GM18505 (cell line): Measurements from ENCODE around the gene PHTF2.
"Not testable (repeated sequence)": the region's sequence is repeated elsewhere in the genome, so short reads cannot be mapped to it uniquely, and the experiment has no call there.

ENCODE experiments used
- ATAC-seq: cut with Tn5 transposase; IDR thresholded peaks from one replicate; pipeline ENCODE4 v1.9.1; 2021; ENCODE audit not compliant: unreplicated experiment
- POLR2A ChIP-seq: IDR thresholded peaks from 4 replicates; pipeline ENCODE4 v1.6.1; 2011; ENCODE audit warnings: borderline replicate concordance; ENCODE audit not compliant: insufficient read depth, insufficient read length; ENCODE audit errors: extremely low read depth

The PHTF2 gene

DNA sequence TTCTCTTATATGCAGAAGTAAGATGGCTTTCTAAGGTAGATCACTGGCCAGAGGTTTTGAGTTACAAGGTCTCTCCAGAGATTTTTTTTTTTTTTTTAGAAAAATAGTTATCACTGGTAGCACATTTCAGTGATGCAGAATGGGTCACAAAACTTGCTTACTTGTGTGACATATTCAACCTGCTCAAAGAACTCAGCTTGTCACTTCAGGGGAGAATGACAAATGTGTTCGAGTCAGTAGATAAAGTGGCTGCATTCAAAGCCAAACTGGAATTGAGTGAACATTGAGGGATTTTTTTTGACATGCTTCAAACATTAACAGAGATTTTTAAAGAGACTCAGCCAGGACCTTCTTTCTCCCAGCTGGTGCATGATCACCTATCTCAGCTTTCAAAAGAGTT lies 33.4 kb downstream of the PHTF2 start:
- TF ChIP-seq POLR2A, result no peak
- ATAC-seq, result no peak

DNA sequence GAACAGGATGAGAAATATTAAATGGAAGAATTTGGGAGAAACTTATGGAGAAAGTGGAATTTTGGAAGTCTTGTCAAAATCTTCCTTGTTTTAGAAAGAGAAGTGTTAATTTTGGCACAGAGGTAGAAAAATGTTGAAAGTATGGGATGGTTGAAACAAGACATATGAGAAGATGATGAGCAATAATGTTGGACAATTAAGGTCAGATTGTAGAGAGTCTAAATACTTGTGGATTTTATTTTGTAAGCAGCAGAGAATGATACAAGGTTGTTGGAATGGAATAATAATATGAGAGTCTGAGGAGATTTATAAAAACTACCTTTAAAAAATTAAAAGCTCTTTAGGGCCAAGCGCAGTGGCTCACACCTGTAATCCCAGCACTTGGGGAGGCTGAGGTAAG lies 34.6 kb downstream of the PHTF2 start:
- ATAC-seq, result no peak
- no peak for TF ChIP-seq POLR2A

DNA sequence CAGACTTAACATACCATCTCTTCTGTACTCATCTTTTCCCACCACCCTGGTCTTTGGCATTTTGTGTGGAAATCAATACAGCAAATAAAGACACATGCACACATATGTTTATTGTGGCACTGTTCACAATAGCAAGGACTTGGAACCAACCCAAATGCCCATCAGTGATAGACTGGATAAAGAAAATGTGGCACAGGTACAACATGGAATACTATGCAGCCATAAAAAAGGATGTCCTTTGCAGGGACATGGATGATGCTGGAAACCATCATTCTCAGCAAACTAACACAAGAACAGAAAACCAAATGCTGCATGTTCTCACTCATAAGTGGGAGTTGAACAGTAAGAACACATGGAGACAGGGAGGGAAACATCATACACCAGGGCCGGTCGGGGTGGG lies 37.9 kb downstream of the PHTF2 start:
- ATAC-seq, result not testable (repeated sequence)

DNA sequence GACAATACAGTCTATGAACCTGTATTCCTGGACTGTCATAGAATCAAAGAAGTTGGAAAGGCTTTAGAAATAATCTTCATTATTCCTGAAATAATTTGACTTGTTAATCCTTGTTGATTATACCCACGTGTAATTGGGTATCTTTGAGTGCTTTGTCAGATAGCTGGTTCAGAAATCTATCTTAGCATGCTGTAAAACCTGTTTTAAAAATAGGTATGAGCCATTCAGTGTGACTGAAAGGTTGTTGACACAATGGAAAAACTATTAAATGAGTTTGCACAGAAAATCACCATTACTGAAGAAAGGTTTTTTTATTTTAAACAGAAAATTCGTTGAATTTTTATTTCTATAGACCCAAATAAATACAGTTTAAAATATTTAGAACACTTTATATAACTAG lies 38.7 kb downstream of the PHTF2 start:
- no peak for ATAC-seq
- no peak for TF ChIP-seq POLR2A

DNA sequence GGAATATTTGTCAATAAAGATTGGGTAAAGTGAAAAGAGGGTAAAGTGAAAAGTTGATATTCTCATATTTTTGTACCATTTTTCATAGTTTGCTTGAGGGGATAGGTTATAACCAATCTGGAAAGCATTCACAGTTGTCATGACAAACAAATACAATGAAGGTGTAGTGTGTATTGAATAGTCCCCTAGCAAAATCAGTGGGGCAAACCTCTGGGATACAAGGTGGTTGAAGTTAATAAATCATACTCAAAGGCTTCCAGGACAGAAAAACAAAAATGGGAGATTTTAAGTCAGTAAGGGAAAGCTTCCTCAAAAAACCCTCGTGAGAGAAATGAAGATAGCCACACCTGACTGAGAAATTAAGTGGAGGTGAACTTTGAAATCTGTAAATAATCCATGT lies 39.4 kb downstream of the PHTF2 start:
- ATAC-seq, result no peak
- no peak for TF ChIP-seq POLR2A

DNA sequence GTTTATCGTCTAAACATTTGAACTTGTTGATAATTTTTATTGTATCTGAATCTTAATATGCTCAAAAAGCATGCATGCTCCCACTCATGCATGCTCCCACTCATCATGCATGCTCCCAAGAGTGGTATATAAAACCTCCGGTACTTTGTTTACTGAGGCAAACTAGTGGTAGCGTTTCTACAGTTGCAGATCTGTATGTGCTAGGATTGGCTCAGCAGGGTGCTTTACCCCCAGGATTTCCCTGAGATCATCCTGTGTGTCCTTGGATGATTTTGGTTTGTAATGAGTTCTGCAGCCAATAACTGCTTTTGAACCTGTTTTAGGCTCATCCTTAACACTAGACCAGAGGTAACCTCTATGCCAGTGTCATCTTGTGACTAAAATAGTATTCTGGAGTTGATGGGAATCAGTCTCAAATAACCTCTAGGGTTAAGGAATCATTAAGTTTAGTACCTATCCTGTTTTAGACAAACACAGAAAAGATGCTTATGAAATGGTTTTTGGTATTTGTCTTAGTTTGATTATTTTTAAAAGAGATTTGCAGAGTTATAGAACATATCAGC lies 40.4 kb downstream of the PHTF2 start:
- TF ChIP-seq POLR2A, result no peak
- ATAC-seq, result no peak

DNA sequence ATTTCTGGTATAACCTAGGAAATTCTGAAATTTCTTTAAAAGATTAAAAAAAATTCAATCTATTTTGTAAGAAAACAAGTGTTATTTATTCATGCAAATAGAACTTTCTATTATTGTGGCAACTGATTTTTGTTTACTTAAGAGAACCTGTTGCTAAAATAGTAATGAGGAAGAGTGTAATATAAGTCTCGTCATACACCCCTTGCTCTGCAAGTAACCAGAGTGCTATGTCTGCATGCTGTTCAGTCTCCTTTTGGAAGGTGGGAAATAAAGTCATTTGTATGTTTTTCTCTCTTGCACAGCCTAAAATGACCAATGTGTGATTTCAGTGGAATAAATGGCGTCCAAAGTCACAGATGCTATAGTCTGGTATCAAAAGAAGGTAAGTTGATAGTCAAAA lies 41.3 kb downstream of the PHTF2 start:
- ATAC-seq, result no peak
- TF ChIP-seq POLR2A, result no peak

DNA sequence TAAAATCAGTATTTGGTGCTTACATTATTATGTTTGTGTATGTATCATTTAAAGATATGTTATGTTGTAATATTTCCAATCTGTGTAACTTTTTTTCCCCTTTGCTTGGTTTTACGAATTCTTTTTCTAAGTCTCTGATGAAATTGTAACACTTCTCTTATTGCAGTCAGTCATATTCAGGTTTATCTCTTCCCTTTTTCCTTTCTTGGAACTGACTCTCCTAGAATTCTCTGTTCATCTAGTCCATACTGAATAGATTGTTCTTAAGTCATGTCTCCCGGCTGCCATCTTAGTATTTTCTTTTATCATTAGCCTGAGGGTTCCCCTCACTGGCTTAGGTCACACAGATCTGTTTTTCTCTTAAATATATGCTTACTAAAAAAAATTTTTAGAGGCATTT lies 44.6 kb downstream of the PHTF2 start:
- TF ChIP-seq POLR2A, result no peak
- ATAC-seq, result no peak

DNA sequence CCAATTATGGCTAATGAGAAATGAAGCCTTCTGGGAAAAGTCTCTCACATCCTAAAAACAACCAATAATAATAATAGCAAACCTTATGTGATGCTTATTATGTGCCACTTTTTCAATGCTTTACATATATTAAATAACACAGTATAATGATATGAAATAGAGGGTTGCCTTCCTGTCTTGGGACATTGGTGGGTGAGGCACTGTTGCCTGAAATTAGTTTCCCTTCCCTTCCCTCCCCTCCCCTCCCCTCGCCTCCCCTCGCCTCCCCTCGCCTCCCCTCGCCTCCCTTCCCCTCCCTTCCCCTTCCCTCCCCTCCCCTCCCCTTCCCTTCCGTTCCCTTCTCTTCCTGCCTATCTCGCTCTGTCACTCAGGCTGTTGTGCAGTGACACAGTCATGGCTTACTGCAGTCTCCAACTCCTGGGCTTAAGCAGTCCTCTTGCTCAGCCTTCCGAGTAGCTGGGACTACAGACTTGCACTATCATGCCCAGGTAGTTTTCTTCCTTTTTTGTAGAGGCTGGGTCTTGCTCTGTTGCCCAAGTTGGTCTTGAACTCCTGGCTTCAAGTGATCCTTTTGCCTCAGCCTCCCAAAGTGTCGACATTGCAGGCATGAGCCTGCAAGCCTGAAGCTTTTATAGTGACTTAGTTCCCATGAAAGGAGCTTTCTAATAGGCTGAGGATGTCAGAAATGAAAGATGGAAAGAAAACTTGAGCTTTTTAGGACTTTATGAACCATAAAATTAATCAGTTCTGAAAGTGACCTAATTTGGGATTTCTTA lies 47.9 kb downstream of the PHTF2 start:
- ATAC-seq, result no peak
- TF ChIP-seq POLR2A, result no peak

DNA sequence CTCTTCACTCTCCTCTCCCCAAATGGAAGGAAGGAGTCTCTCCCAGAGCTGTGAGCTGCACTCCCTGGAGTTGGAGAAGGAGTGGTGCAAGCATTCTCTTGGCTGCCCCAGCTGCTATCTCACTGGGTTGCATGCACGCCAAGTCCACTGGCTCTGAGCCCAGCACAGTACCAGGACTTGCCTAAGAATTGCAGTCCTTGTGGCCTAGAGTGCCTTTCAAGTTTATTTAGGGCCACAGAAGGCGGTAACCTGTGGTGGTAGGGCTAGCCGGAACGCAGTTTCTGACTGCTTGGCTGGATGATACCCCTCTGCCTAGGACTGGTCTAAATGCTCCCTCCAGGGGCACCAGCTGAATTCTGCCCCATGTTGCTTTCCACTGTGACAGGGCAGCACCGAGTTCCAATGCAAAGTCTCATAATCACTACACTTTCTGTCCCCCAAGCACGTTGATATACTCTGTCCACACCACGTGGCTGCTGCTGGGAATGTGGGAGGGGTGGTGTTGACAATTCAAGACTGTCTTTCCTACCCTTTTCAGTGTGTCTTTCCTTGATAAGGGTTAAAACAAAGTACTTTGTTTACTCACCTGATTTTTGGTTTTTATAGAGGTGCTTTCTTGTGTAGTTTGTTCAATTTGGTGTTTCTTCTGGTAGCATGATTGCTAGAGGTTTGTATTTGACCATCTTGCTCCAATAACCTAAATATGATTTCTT lies 57.0 kb downstream of the PHTF2 start:
- no peak for ATAC-seq
- TF ChIP-seq POLR2A, result no peak

DNA sequence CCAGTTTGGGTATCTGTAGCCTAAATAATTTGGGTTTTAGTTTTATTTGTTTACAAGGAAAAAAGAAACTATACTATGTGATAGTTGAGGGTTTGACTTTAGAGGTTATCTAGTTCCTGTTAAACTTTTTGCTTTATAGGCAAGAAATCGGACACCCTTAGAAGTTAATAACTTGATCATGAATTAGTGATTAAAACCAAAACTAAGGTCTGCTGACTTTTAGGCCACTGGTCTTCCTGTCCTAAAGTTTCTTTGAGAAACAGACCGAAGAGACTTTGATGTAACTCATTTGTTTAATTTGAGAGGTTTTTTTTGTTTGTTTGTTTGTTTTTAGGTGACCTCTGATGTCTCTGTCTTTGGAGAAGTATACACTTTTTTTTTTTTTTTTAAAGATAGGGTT lies 59.7 kb downstream of the PHTF2 start:
- no peak for TF ChIP-seq POLR2A
- peak; percentile 51 for ATAC-seq

DNA sequence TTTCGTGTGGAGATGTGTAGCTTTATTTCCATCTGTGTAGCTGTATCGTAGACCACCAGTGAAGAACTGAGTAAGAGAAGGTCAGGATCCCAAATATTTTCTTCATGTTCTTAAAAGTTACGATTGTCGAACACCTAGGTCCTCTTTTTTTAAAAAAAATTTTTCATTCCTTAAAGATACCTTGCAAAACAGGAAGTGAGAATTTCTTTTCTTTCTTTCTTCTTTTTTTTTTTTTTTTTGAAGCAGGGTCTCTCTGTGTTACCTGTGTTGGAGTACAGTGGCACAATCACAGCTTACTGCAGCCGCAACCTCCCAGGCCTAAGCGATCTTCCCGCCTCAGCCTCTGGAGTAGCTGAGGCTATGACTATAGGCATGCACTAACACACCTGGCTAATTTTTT lies 60.8 kb downstream of the PHTF2 start:
- no peak for ATAC-seq
- TF ChIP-seq POLR2A, result no peak

DNA sequence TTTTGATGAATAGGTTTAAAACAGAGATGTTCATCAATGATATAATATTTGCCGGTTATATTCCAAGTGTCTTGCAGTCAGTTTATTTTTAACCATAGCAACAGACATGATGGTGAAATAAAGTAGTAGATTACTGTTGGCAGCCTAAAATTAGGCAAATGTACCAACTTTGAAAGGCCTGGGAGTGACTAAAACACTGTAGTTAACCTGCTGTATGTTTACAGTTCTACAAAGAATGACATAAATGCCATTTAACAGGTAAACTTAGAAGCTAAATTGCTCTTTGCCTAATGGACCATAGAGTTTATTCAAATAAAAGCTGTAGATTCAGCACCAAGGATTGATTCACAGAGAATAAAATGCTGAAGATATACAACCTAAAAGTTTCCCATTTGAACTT lies 64.1 kb downstream of the PHTF2 start:
- TF ChIP-seq POLR2A, result no peak

DNA sequence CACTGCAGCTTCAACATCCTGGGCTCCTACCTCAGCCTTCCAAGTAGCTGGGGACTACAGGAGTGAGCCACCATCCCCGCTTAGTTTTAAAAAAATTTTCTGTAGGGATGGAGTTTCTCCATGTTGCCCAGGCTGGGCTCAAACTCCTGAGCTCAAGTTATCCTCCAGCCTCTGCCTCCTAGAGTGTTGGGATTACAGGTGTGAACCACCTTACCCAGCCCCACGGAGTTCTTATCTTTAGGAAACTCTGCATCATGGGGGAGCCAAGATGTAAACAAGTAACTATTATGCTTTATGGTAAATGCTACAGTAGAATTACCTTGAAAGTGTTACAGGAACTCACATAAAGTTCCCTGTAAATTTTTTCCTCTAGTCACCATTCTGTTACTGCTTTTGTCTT lies 65.3 kb downstream of the PHTF2 start:
- TF ChIP-seq POLR2A, result no peak
- ATAC-seq, result no peak

More for the DNA sequence above, 64.1 kb downstream of the PHTF2 start:
- no peak for ATAC-seq
